Fibroblast of the conjunctiva (primary cell): Measurements from ENCODE around the gene GRWD1.
"Not testable (repeated sequence)": the region's sequence is repeated elsewhere in the genome, so short reads cannot be mapped to it uniquely, and the experiment has no call there.

ENCODE experiments used
- DNase-seq: peaks from one replicate; pipeline ENCODE4 v3.0.0-alpha.2; 2010; ENCODE audit warnings: low read depth

GRWD1 gene

GRCh38 chr19:48480183-48480557, 34.4 kb downstream of the GRWD1 start:
- no peak for DNase-seq

- DNase-seq = no peak
These were observed 35.0 kb downstream of the GRWD1 start for GRCh38 chr19:48480558-48481500.

GRCh38 chr19:48481846-48482639, 36.3 kb downstream of the GRWD1 start:
- DNase-seq = no peak

GRCh38 chr19:48483301-48483700, 37.5 kb downstream of the GRWD1 start:
- no peak for DNase-seq

- DNase-seq = no peak
These were observed 38.6 kb downstream of the GRWD1 start for GRCh38 chr19:48484247-48484893.

GRCh38 chr19:48484931-48485612, 39.3 kb downstream of the GRWD1 start:
- DNase-seq = no peak

GRCh38 chr19:48486706-48487105, 40.9 kb downstream of the GRWD1 start:
- DNase-seq = not testable (repeated sequence)

GRCh38 chr19:48487544-48487943, 41.8 kb downstream of the GRWD1 start:
- no peak for DNase-seq

- peak; percentile 38 for DNase-seq
These were observed 42.2 kb downstream of the GRWD1 start for GRCh38 chr19:48487948-48488347.

GRCh38 chr19:48488478-48488877, 42.7 kb downstream of the GRWD1 start:
- DNase-seq = not testable (repeated sequence)

GRCh38 chr19:48489608-48490216, 43.9 kb downstream of the GRWD1 start:
- no peak for DNase-seq

- no peak for DNase-seq
These were observed 45.4 kb downstream of the GRWD1 start for GRCh38 chr19:48490981-48491792.

GRCh38 chr19:48491793-48492123, 46.0 kb downstream of the GRWD1 start:
- no peak for DNase-seq

- DNase-seq = peak; percentile 98
These were observed 47.3 kb downstream of the GRWD1 start for GRCh38 chr19:48492925-48493717.

- no peak for DNase-seq
These were observed 48.1 kb downstream of the GRWD1 start for GRCh38 chr19:48493718-48494401.

- no peak for DNase-seq
These were observed 49.6 kb downstream of the GRWD1 start for GRCh38 chr19:48495396-48495795.

GRCh38 chr19:48496959-48497727, 51.4 kb downstream of the GRWD1 start:
- no peak for DNase-seq
